Measurements from ENCODE around the gene TMEM221.

DNA sequence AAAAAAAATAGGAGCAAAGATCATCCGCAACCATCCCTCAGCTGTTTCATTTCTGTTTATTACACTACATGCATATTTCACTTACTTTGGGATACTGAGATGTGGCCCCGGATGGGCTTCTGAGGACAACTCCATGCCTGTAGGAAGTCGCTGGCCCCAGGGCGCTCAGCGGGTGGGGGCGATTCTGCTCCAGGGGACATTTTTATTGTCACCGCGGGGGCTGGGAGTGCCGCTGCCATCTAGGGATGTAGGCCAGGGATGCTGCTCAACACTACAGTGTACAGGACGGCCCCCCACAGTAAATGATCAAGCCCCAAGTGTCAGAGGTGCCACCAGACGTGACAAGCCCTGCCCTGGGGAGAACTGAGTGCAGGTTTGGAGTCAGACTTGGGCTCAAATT, 36.7 kb downstream of the TMEM221 start:
- TF ChIP-seq, protein P1, sequence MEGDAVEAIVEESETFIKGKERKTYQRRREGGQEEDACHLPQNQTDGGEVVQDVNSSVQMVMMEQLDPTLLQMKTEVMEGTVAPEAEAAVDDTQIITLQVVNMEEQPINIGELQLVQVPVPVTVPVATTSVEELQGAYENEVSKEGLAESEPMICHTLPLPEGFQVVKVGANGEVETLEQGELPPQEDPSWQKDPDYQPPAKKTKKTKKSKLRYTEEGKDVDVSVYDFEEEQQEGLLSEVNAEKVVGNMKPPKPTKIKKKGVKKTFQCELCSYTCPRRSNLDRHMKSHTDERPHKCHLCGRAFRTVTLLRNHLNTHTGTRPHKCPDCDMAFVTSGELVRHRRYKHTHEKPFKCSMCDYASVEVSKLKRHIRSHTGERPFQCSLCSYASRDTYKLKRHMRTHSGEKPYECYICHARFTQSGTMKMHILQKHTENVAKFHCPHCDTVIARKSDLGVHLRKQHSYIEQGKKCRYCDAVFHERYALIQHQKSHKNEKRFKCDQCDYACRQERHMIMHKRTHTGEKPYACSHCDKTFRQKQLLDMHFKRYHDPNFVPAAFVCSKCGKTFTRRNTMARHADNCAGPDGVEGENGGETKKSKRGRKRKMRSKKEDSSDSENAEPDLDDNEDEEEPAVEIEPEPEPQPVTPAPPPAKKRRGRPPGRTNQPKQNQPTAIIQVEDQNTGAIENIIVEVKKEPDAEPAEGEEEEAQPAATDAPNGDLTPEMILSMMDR (IDR thresholded peaks at IDR 0.05; ENCODE audit: borderline replicate concordance, extremely low read depth, low read length, poor library complexity, severe bottlenecking), result no peak
- TF ChIP-seq EZH2 (IDR thresholded peaks at IDR 0.05; ENCODE audit: borderline replicate concordance, low read depth, low read length, severe bottlenecking), result no peak

Measured in DND-41 (cell line).